Smooth muscle cell (in vitro differentiated cells): ENCODE results near the gene MYLK2. TPM values are rescaled to one million over a fixed set of nuclear protein-coding genes. Genes with fewer than 3 reads are reported as not detected.

Experiments
- DNase-seq: peaks from one replicate; lab custom pipeline; 2025; ENCODE audit not compliant: unreplicated experiment; lab: John Stamatoyannopoulos, UW
- H2AFZ ChIP-seq: fragments of 200-600 bp; sonication (generic); 2 replicates; pipeline ENCODE4 v1.6.0; 2016; ENCODE audit warnings: antibody characterized with exemption, low read depth, mild to moderate bottlenecking
- H3F3A ChIP-seq: fragments of 200-600 bp; sonication (generic); 2 replicates; pipeline ENCODE4 v1.6.0; 2017; ENCODE audit warnings: antibody characterized with exemption, low read depth
- H3K27ac ChIP-seq: fragments of 200-600 bp; sonication (generic); 2 replicates; pipeline ENCODE4 v1.5.1; 2016; ENCODE audit warnings: low read depth, mild to moderate bottlenecking
- H3K27me3 ChIP-seq: fragments of 200-600 bp; sonication (generic); 2 replicates; pipeline ENCODE4 v1.6.1; 2016; ENCODE audit warnings: low read depth, mild to moderate bottlenecking
- H3K36me3 ChIP-seq: fragments of 200-600 bp; sonication (generic); 2 replicates; pipeline ENCODE4 v1.5.1; 2016; ENCODE audit warnings: low read depth
- H3K4me1 ChIP-seq: fragments of 200-600 bp; sonication (generic); 2 replicates; pipeline ENCODE4 v1.5.1; 2016; ENCODE audit warnings: low read depth
- H3K4me2 ChIP-seq: fragments of 200-600 bp; sonication (generic); 2 replicates; pipeline ENCODE4 v1.6.0; 2016; ENCODE audit warnings: mild to moderate bottlenecking
- H3K4me3 ChIP-seq: fragments of 200-600 bp; sonication (generic); 2 replicates; pipeline ENCODE4 v1.5.1; 2016; ENCODE audit warnings: mild to moderate bottlenecking
- H3K79me2 ChIP-seq: fragments of 200-600 bp; sonication (generic); 2 replicates; pipeline ENCODE4 v1.6.0; 2016; ENCODE audit warnings: low read depth, mild to moderate bottlenecking
- H3K9ac ChIP-seq: fragments of 200-600 bp; sonication (generic); 2 replicates; pipeline ENCODE4 v1.6.0; 2016; ENCODE audit warnings: low read depth
- H3K9me3 ChIP-seq: fragments of 200-600 bp; sonication (generic); replicated peaks from 2 replicates; pipeline ENCODE4 v1.5.1; 2016; ENCODE audit warnings: low read depth
- H4K20me1 ChIP-seq: fragments of 200-600 bp; sonication (generic); 2 replicates; pipeline ENCODE4 v1.6.0; 2016; ENCODE audit warnings: low read depth
- CTCF ChIP-seq: fragments of 200-600 bp; sonication (generic); IDR thresholded peaks from 2 replicates; pipeline ENCODE4 v1.5.1; 2017; ENCODE audit warnings: borderline replicate concordance, mild to moderate bottlenecking, antibody characterized with exemption; ENCODE audit not compliant: insufficient read depth, poor library complexity, severe bottlenecking
- WGBS: methylation state at CpG from one replicate; pipeline ENCODE4 v1.1.7; 2016; ENCODE audit warnings: low lambda C conversion rate; 5-methylcytosine and 5-hydroxymethylcytosine counted together
- polyA plus RNA-seq: library from polyadenylated mRNA; unstranded; fragments of >200 nt; fragmentation: Nextera tagmentation; extraction: Ambion mirVana; gene quantifications from 2 replicates; pipeline ENCODE4 v1.2.1, GENCODE V29; 2016
- total RNA-seq: library from RNA; depleted of rRNA; stranded (reverse); fragments of >200 nt; gene quantifications from 2 replicates; pipeline ENCODE4 v1.2.3, GENCODE V29; 2014

The MYLK2 gene
- total and polyA plus RNA-seq, 2 experiments from 2014 or later, result 0.09 to 0.22 TPM

GRCh38 chr20:31877684-31878083 is 58.5 kb downstream of the MYLK2 start:
- DNase-seq, result no peak
- no peak for TF ChIP-seq CTCF
- H3K79me2 ChIP-seq, result no peaks in the 10 kb centered on the region

GRCh38 chr20:31879143-31879987 is 60.2 kb downstream of the MYLK2 start:
- 8% methylated on average over 45 of the region's 45 CpGs for WGBS
- Histone ChIP-seq H3K4me3 (peak overlapping the region; percentile 65), H4K20me1 (no peaks in the 10 kb centered on the region), H3K4me1 (peaks cover 8% of the 10 kb centered on the region), H3K9me3 (no peaks in the 10 kb centered on the region), H3F3A (no peaks in the 10 kb centered on the region), H3K4me2 (peak overlapping the region; percentile 95), H3K27ac (peak overlapping the region; percentile 71), H3K9ac (peak overlapping the region; percentile 71), H2AFZ (peak overlapping the region; percentile 99), H3K27me3 (no peaks in the 10 kb centered on the region), H3K36me3 (no peaks in the 10 kb centered on the region), H3K79me2 (no peaks in the 10 kb centered on the region)
- DNase-seq, result peak; percentile 94
- no peak for TF ChIP-seq CTCF

More at GRCh38 chr20:31877684-31878083, 58.5 kb downstream of the MYLK2 start:
- Histone ChIP-seq H3K4me1 (peaks cover 8% of the 10 kb centered on the region), H3K27me3 (no peaks in the 10 kb centered on the region), H2AFZ (no peak overlapping the region), H3K4me2 (no peak overlapping the region), H4K20me1 (no peaks in the 10 kb centered on the region), H3F3A (no peaks in the 10 kb centered on the region), H3K36me3 (no peaks in the 10 kb centered on the region), H3K9me3 (no peaks in the 10 kb centered on the region), H3K27ac (no peak overlapping the region), H3K4me3 (no peak overlapping the region), H3K9ac (no peak overlapping the region)

- TF ChIP-seq CTCF, result no peak
- H3K4me3 ChIP-seq, result no peak overlapping the region
- no peak overlapping the region for H3K9ac ChIP-seq
- peaks cover 10% of the 10 kb centered on the region for H3K27me3 ChIP-seq
- no peaks in the 10 kb centered on the region for H3F3A ChIP-seq
- H3K27ac ChIP-seq, result no peak overlapping the region
- H2AFZ ChIP-seq, result no peak overlapping the region
- H4K20me1 ChIP-seq, result no peaks in the 10 kb centered on the region
- H3K4me2 ChIP-seq, result no peak overlapping the region
- no peaks in the 10 kb centered on the region for H3K36me3 ChIP-seq
- peaks cover 8% of the 10 kb centered on the region for H3K4me1 ChIP-seq
- DNase-seq, result no peak
- H3K9me3 ChIP-seq, result no peaks in the 10 kb centered on the region
- H3K79me2 ChIP-seq, result no peaks in the 10 kb centered on the region
- WGBS, result 73% methylated on average over 5 of the region's 5 CpGs
These were observed 62.8 kb downstream of the MYLK2 start for GRCh38 chr20:31881945-31882344.

GRCh38 chr20:31883829-31884228 is 64.7 kb downstream of the MYLK2 start:
- Histone ChIP-seq H3K36me3 (no peaks in the 10 kb centered on the region), H4K20me1 (no peaks in the 10 kb centered on the region), H3K4me2 (no peak overlapping the region), H3K4me3 (no peak overlapping the region), H3F3A (no peaks in the 10 kb centered on the region), H3K27ac (no peak overlapping the region), H2AFZ (no peak overlapping the region), H3K79me2 (no peaks in the 10 kb centered on the region), H3K4me1 (peaks cover 8% of the 10 kb centered on the region), H3K27me3 (peaks cover 14% of the 10 kb centered on the region), H3K9me3 (no peaks in the 10 kb centered on the region), H3K9ac (no peak overlapping the region)
- TF ChIP-seq CTCF, result no peak
- DNase-seq, result no peak
